Kidney glomerular epithelial cell (primary cell): ENCODE results near the gene NDUFS8.

Experiments
- DNase-seq: peaks from one replicate; lab custom pipeline; 2025; lab: John Stamatoyannopoulos, UW

The NDUFS8 gene

DNA sequence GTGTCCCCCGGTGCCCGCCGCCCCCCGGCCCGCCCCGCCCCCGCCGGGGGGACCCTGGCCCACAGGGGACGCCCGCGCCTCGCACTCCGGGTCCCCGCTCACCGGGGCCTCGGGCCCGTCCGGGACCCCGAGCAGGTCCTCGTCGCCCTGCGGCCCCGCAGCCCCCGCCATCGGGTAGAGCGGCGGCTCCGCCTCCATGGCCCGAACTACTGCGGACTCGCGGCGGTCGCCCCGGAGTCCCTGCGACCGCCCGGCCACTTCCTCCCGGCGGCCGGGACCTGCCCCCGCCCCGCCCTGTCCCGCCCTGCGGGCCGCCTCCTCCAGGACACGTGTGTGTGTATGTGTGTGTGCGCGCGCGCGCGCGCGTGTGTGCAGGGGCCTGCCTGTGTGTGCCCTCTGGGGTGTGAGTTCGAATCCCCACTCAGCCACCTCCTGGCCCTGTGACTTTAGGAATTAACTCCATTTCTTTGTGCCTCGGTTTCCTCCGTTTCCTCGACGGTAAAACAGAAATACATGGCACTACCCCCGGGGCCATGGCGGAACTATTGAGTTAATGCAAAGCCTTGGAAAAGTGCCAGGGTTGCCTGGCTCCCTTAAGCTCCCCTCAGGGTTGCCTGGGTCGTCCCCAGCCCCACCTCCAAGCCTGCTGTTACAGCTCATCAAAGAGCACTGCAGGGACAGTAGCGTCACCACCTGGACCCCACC is 26.5 kb upstream of the NDUFS8 start, which contains the start of gene UNC93B1:
Gene UNC93B1, minus strand, starts transcription at position 252 of the 705 bp plus-strand sequence. Its CDS starts 54 bp downstream, at position 198.
- peak; percentile 70 for DNase-seq

DNA sequence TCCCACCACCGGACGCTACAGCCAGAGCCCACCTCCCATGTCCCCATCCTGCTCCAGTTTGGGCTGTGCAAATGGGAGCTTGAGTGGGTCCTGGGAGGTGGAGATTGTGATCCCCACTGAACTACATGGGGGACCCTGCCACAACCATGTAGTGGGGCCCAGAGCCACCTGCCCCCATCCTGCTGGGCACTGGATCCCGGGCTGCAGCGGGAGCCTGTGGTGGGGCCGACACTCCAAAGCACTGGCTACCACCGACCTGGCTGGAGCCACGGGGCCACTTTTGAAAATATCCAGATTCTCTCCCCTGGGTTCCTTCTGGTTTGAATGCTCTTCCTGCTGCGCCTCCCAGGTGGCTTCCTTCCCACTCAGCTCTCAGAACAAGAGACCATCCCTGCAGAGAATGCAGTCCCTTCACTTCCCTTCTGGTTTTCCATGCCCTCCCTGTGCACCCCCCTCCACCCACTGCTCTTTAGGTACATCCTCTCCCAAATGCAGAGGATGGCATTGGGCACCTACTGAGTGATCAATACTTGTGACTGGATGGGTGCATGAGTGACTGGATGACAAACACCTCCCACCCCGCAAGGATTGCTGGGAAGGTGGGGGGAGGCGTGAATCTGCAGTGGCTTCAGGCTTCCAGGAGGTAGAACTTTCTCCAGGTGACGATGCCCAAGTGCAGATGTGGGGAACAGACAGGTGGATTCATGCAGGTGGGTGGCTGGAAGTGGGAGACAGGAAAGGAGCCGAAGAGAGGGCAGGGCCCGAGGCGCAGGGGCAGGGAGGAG is 25.7 kb upstream of the NDUFS8 start:
- DNase-seq: no peak

DNA sequence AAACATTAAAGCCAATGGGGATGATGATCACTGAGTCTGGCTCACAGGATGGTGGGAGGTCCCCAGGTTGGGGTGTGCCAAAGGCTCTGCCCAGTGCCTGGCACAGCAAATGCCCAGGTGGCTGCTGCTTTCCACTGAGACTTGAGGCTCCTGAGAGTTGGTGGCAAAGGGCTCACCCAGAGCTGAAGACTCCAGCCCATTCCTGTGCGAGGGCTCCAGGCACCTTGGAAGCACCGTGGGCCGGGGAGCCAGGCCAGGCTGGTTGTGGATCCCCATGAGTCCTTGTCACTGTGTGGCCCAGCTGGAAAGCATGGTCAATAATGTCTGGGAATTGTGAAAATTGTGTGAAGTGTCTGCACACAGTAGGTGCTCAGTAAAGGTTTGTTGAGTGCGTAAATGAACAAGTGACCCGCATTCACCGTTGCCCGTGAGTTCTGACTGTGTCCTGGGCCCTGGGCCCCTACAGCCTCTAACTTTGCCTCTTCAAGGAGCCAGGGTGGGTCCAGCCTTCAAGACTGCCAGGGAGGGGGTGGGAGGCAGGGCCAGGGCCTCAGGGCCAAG is 23.8 kb upstream of the NDUFS8 start:
- no peak for DNase-seq

DNA sequence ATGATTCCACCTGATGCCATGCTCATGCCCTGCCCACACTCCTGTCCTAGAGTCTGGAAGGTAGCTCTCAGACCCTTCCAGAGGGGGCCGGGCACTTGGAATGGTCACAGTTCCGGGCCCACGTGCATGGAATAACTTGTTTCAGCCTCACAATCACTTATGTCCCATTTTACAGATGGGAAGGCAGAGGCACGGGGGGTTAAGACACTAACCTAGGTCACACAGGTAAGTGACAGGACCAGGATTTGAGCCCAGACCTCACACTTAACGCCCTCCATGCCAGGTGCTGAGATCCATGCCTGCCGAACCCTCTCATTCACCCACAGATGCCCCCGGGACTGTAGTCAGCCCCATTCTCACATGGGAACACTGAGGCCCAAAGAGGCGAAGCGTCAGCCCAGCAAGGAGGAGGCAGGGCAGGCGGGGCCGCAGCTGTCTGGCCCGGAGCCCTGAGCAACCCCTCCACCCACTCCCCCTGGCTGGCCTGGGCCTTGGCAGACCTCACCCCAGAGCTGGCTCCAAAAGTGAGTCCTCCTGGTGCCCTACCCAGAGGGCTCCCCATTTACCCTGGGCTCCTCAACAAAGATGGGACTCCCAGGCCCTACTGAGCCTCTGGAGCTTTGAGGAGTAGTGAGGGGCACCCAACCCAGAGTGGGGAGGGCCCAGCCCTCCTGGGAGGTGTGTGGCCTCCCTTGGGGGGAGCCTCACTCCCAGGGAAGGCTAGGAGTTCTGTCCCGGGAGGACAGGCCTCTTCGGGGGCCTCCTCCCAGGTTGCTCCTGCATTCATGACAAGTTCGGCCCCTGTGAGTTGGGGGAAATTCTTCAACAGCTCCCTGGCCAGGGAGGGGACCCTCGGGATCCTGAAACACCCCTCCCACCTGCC is 22.7 kb upstream of the NDUFS8 start:
- DNase-seq: no peak

DNA sequence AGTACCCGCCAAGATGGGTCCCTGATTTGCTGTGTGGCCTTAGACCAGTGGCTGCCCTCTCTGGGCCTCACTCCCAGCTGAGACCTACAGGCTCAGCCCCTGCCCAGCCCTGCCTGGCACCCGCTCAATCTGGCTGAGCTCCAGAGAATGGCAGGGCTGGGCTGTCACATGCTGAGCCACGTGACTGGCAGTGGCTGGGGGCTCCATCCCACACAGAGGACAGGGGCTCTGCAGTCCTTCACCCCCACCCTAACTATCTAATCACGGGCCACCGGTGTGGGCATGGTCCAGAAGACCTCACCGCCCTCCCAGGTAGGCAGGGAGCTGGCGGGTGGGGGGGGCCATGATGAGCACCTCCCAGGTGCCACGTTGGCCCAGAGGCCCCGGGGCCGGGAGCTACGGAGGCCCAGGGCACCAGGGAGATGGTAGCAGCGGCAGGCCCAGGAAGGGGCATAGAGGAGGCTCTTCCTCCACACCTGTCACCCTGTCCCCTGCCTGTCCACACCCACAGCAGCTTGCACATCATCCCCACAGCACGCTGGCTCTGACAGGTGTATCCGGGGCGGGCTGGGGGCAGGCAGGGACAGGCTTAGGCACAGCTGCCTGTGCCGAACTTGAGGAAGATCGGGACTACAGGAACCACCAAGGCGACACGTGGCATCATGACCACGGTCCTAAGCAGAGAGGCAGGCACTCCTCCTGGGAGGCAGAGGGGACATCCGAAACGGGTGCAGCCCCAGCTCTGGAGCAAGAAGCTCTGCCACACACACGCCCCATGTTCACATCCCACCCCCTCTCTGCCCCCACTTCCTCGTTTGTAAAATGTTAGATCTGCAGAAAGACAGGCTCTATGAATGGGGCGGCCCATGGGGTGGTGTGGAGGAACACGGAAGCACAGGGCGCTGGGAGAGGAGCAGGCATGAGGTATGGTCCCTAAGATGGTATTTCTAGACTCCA is 21.8 kb upstream of the NDUFS8 start:
- DNase-seq: no peak

DNA sequence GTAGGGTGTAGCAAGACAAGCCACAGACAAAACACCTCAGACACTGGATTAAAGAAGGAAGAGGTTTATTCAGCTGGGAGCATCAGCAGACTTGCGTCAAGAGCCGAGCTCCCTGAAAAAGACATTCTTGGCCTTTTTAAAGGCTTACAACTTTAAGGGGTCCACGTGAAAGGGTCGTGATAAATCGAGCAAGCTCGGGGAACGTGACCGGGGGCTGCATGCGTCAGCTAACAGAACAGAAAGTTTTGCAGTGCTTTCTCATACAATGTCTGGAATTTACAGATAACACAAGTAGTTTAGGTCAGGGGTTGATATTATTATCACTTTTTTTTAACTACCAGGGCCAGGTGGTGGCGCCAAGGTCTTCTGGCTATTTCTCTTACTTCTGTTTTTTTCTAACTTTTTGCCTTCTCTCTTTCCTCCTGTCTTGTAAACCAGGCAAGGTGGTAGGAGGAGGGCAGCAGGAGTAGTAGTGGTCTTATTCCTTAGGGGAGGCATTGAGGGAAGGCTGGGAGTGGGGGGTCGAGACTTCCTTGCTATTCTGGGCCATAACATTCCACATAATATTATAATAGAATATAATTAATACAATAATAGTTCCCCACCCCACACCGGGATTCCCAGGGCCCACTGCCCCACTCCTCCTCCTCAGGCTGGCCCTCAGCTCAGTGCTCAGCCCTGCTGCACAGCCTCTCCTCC is 20.9 kb upstream of the NDUFS8 start:
- DNase-seq: peak; percentile 55

DNA sequence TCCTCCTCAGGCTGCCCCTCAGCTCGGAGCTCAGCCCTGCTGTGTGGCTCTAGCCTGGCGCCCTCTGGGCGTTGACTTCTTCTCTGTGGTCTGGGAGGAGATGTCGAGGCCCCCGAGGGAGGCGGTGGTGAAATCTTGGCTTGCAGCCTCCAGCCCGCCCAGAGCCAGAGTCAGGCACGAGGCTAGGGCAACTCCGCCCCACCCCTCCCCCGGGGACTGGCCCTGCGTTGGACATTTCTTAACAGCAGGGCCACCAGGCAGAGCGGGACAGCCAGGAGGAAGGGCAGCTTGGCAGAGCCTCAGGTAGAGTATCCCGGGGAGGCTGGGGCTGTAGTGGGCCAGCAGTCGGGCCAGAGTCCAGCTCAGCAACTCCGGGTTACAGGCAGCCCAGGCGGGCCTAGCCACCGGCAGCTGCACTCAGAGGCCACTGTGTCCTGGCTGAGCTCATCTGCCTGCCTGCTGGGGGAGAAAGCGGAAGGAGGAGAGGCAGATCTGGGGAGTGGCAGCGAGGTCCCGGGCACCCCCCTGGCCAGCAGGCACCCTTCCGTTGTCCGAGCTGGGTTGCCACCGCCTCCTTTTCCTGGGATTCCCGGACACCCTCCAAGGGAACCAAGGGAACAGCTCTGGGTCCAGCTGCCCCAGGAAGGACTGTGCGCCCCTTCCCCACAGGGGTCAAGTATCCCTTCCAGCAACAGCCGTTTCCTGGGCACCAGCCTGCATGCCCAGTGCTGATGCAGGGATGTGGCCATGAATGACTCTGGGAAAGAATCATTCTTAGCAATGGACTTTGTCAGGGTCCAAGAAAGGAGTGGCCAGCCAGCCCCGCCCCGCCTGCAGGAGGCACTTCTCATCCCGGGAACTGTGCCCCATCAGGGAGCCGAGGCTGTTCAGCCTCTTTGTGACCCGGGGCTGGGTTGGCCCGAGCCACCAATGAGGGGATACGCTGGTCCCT is 20.1 kb upstream of the NDUFS8 start, which contains the start of gene ALDH3B1:
Gene ALDH3B1, plus strand, starts transcription at position 238 of the 952 bp plus-strand sequence. CDS start 4,971 bp downstream, outside the sequence.
- peak; percentile 74 for DNase-seq

DNA sequence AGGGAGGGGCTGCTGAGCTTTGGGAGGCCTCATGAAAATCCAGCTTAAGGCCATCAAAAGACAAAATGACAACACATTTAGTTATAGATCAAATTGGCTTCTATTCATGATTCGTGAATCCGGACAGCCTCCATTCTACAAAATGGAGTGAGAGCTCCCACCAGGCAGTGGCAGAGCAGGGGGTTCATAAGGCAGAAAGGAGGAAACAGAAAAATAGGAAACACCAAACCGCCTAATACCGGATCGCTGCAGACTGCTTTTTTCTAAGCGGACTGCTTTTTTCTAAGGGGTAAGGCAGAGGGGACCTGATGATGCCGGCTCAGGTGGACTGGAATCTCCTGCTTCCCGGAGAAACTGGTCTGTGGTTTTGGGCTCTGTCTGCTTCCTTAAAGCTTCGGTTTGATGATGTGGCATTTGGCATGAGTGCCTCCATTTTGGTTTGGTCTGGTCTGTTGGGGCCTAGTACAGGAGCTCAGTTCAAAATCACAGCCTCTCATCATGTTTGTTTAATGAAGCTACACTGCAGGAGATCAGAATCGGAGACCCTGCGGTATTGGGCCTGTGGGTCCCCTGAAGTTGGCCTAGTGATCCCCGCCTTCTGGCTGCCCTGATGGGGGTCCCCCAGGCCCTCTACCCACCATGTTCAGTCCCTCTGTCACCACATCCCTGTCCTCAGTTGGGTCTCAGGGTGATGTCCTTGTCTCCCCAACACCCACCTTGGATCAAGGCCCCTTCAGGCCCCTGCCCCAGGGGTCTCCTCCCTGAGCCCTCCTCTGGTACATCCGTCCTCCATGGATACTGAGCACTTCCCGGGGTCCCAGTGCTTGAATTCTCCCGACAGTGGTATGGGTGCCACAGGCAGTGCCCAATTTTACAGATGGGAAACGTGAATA is 19.2 kb upstream of the NDUFS8 start:
- no peak for DNase-seq

DNA sequence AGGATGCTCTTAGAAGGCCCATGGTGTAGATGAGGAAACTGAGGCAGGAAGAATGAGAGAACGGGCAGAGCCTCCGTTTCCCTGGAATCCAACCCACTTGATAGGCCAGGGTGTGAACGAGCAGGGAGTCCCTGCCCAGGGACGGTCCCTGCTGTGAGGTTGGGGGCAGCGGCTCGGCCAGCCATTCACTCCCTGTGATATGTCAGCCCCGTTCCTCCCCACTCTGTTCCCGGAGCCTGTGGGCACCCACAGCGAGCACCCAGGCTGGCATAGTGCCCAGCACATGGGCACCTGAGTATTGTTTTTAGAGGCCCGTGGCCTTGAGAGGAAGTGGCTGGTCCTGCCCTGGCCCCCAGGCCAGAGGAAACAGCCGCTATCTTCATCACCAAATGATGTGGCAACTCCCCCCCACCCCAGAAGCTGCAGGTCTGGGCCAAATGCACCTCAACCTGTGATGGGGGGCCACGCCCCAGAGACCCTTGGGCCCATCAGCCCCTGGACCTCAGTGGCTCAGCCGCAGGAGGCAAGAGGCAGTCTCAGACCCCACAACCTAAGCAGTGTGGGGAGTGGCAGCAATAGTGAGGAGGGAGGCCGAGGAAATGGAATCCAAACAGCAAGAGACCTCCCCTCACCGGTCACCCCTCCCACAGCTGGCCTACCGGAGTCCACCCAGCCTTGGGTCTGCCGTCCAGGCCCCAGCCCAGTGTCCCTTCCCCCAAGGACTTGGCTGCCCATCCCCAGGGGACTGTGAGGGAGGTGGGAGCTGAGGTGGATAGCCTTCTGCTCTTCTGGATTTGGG is 18.2 kb upstream of the NDUFS8 start:
- DNase-seq: no peak

DNA sequence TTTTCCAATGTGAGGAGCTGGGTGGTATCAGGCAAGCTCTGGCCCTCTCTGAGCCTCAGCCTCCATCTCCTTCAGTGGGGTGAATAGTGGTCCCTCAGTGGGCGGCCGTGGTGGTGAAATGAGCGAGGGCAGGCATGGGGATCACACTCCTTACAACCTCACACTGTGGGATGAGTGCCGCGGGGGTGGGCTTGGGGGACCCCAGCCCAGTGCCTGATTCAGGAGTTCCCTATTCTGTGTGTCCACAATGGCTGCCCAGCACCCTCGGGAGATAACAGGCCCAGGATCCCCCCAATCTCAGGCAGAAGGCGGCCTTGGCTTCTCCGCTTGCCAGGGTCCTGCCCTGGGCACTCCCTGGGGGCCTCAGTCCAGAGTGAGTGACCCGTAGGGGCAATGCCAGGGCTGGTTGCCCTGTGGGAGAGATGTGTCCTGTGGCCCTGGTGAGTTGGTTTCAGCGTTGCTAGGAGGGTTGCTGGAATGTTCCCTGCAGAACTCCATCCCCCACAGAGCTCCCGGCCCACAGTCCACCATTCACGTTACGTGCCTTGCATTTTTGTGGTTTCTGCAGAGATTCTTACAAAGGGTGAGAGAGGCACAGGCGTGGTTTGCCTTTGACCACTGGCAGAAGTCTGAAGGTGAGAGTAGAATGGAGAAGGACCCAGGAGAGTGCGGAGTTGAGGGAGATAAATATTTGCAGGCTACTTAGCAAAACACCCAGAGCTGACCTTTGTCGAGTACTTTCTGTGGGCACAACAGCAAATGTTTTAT is 17.5 kb upstream of the NDUFS8 start:
- peak; percentile 99 for DNase-seq

DNA sequence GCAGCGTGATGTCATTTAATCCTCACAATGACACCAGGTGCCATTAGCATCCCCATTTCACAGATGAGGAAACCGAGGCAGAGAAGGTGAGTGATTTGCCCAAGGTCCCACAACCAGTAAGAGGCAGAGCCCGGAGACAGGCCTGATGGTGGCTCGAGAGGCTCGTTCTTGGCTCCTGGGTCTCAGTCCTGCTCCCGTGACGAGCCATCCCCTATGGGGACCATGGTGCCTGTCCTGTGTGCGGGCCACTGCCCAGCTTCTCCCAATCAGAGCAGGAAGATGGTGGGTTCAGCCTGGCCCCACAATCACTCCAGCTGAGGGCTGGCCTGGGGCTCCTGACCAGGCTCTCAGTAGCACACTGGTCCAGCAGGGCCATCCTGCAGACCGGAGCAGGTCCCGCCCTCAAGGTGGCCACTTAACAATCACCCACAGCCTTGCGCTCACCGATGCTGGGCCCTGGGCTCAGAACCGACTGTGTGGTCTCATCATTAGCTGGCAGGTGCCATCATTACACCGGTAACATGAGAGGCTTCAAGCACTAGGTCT is 16.8 kb upstream of the NDUFS8 start:
- no peak for DNase-seq

DNA sequence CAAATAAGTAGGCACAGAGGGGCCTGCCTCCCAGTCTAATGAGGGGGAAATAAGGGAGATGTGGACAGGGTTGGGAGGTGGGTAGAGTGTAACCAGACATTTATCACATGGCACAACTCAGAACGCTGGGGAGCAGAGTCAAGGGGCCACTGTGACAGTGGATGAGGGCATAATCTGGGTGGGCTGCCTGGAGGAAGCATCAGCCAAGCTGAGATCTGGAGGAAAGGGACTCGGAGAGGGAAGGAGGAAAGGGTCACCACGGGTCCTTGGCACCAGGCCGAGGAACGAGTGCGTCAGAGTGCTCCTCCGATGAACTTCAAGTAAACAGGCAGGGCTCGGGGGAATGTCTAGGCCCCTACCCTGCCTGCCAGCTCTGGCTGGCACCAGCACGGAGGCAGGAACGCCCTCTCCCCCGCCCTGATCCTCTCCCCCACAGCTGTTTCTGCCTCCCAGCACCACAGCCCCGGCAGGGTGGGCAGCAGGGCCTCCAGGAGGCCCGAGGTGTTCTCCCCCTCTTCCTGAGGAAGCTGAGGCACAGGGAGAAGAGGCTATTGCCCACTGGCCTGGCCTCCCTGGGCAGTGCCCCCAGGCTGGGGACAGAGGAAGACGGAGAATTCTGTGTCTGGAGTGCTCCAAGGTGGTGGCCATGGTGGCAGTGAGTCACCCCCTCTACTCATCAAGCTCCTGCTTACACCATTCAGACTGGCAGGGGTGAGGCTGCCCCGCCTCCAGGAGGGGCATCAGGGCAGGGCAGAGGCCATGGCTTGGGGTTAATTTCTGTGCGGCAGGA is 16.1 kb upstream of the NDUFS8 start:
- DNase-seq: peak; percentile 81

DNA sequence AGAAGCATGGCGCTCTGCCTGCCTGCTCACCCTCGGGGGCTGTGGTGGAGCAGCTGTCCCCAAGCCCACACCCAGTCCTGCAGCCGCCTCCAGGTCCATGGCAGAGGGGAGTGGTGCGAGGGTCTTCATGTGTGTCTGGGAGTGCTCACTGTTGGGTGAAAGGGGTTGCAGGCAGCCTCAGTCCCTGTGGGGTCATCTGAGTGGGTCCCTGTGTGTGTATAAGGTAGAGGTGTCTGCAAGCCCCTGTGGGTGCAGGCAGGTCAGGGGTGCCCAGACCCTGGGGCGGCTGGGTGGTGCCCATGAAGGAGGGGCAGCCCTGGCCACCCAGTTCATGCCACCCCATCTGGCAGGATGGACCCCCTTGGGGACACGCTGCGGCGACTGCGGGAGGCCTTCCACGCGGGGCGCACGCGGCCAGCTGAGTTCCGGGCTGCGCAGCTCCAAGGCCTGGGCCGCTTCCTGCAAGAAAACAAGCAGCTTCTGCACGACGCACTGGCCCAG is 15.5 kb upstream of the NDUFS8 start:
- DNase-seq: no peak

DNA sequence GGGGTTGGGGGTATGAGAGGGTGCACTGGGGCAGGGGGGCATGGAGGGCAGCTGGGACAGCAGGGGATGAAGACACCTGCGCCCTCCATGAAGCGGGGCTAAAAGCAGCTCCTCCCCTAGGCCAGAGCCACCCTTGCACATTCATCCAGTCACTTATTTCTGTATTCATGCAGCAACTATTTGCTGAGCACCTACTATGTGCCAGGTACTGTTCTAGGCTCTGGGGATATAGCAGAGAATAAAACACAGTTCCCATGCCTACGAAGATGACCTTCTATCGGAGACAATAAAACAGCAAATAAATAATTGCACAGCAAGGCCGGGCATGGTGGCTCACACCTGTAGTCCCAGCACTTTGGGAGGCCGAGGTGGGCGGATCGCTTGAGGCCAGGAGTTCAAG is 15.0 kb upstream of the NDUFS8 start:
- no peak for DNase-seq
